NK-92 (cell line): ENCODE data around the gene PSME4.

Experiments
- DNase-seq: peaks from one replicate; lab custom pipeline; 2025; ENCODE audit not compliant: unreplicated experiment; lab: John Stamatoyannopoulos, UW

The PSME4 gene, protein sequence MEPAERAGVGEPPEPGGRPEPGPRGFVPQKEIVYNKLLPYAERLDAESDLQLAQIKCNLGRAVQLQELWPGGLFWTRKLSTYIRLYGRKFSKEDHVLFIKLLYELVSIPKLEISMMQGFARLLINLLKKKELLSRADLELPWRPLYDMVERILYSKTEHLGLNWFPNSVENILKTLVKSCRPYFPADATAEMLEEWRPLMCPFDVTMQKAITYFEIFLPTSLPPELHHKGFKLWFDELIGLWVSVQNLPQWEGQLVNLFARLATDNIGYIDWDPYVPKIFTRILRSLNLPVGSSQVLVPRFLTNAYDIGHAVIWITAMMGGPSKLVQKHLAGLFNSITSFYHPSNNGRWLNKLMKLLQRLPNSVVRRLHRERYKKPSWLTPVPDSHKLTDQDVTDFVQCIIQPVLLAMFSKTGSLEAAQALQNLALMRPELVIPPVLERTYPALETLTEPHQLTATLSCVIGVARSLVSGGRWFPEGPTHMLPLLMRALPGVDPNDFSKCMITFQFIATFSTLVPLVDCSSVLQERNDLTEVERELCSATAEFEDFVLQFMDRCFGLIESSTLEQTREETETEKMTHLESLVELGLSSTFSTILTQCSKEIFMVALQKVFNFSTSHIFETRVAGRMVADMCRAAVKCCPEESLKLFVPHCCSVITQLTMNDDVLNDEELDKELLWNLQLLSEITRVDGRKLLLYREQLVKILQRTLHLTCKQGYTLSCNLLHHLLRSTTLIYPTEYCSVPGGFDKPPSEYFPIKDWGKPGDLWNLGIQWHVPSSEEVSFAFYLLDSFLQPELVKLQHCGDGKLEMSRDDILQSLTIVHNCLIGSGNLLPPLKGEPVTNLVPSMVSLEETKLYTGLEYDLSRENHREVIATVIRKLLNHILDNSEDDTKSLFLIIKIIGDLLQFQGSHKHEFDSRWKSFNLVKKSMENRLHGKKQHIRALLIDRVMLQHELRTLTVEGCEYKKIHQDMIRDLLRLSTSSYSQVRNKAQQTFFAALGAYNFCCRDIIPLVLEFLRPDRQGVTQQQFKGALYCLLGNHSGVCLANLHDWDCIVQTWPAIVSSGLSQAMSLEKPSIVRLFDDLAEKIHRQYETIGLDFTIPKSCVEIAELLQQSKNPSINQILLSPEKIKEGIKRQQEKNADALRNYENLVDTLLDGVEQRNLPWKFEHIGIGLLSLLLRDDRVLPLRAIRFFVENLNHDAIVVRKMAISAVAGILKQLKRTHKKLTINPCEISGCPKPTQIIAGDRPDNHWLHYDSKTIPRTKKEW (N-terminal part only)

DNA sequence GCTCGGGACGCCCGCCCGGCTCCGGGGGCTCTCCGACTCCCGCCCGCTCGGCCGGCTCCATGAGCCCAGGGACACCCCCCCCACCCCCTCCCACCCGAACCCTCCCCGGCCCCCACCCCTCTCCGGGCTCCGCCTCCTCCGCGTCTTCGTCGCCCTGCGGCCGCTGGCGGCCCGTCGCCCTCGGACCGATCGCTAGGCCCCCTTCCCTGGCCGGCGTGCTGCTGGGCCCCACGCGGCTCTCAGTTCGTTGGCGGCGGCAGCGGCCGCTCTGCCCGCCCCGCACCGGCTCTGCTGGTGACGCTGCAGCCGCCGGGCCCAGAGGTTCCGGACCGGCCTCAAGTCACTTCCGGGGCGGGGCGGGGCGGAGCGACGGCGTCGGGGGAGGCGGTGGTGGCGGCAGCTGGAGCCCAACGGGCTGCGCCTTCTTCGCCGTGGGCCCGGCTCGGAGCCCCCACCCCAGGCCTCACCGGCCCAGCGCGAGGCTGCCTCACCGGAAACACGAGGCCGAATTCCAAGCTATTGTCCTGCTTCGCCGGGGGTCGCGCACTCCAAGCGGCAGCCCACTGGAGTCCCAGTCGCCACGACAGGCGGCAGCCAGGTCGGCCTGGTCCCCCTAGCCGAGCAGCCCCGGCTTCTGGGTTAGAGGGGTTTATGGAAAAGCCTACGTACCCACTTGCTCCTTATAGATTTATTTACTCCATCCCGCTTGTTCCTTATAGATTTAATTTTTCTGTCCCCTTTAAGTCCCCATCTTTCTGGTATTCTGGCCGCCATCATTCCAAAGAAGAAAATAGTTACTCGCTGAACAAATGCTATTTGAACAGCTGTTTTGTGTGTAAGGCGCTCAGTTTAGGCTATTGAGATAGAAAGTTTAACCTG lies at the start of gene PSME4:
TSS of gene PSME4 (minus strand) at position 270 of the 879 bp plus-strand sequence. CDS start at position 61, 209 bp downstream.
- peak; percentile 27 for DNase-seq

DNA sequence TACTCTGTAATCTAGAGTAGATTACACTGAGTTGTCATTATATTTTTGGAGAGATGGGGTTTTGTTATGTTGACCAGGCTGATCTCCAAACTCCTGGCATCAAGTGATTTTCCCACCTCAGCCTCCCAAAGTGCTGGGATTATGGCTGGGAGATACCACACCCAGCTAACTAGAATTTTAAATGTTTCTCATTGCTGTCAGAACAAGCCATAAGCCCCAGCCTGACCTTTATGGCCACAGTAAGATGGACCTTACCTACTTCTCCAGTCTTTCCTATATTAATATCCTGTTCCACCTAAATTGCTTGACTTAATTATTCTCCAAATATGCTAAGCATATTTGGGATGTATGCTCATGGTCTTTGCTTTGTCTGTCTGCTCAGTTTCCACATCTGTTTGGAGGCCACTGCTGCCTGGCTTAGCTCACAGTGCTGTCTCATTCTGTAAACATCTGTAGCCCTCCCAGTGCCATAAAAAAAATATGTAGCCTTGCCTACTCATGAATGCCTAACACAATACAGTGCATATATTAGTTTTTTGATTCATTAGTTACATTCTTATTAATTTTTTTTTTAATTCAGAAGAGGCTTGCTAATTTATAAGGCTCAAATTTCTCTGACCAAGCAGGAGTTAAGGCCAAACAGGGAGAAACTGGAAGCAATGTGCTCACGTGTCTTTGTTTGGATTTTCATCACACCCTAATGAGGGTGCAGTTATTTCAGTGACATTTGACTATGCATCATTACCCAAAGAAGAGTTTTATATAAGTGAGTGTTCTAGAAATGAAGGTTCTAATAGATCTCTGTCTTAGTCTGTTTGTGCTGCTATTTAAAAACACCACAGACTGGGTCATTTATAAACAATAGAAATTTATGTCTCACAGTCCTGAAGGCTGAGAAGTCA lies 45.3 kb upstream of the PSME4 start:
- no peak for DNase-seq

DNA sequence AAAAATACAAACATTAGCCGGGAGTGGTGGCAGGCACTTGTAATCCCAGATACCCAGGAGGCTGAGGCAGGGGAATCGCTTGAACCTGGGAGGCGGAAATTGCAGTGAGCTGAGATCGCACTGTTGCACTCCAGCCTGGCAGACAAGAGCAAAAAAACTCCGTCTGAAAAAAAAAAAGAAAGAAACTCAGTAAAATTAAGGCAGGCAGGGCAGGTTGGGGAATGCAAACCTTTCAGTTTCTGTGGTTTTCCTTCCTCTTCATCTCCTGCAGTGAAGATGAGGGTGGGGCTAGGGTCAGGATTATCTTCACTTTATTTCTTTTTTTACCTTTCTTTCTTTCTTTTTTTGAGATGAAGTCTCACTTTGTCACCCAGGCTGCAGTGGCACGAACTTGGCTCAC lies 43.2 kb upstream of the PSME4 start:
- no peak for DNase-seq

DNA sequence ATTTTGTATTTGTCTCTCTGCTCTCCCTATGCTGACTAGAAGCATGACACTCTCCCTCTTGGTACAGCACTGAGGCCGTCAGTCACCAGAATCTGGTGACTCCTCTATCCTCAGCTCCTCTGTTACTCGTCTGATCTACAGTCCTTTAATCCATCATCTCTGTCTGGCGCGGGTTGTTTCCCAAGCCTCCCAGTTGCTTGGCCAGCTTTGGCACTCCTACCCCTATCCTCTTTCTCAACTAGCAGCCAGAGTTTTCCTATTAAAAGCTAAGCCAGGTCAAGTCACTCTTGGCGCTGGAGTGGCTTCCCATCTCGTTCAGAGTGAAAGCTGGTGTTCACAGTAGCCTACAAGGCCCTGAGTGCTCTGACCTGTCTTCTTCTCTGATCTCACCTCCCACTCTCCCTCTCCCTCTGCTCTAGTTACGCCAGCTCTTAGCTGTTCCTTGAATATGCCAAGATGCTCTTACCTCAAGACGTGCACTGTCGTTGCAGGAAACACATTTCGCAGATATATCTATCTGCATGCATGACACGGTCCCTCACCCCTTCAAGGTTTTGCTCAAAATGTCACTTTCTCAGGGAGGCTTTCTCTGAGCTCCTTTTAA lies 41.8 kb upstream of the PSME4 start:
- DNase-seq, result no peak

DNA sequence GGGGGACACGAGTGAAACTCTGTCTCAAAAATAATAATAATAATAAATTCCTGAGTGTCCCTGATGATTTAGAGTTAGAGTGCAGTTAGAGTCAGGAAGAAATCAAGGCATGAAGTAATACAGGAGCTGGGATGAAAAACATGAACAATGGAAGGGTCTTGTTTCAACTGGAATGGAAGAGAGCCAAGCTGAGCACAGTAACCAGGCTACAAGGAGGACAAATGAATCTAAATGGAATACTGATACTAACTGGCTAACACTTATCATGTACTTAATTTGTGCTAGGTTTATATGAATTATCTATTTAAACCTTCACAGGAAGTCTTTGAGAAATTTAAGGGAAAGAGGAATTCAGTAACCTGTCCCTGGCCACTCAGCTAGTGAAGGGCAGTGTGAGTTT lies 38.8 kb upstream of the PSME4 start:
- no peak for DNase-seq

DNA sequence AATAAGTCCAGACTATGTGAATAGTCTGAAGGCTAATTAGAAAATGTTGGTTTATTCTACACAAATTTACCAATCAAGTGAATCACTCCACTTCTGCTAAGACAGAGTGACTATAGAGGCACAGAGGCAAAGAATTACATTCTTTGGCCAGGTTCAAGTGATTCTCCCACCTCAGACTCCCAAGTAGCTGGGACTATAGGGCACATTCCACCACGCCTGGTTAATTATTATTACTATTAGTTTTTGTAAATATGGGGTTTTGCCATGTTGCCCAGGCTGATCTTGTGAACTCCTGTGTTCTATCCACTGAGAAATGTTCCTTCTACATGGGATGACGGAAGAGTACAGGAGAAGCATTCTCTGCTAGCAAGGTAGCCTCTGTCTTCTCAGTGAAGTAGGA lies 37.6 kb upstream of the PSME4 start:
- DNase-seq, result no peak

DNA sequence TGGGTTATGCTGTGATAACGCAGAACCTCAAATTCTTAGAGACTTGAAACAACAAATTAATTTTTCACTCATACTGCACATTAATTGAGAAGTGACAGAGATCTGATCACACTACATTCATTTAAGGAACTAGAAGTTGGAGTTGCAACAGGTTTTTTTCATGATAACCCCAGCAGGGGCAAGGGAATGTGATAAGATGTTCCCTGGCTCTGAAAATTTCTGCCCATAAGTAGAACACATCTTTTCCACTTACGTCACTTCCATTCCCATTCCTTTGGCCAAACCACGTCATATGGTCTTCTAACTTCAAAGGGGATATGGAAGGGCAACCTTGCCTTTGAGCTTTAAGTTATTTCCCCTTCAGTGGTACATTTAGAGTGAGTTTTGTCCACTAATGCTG lies 29.7 kb upstream of the PSME4 start:
- no peak for DNase-seq

DNA sequence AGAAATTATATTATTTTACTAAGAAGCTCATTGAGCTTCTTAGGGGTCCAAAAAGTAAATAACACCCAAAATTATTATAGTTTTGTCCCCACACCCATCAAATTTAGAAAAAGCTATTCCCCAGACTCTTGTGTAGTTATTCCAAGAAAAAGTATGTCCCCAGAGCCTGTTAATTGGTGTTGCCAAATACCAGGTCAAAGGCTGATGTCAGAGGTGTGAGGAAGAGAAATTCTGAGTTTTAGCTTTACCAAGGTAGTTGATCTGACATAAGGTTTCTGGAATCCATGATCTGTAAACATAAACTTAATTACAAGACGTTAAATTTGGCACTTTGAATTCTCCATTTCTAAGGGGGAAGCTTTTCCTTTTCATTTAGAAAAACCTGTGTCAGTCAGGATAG lies 29.3 kb upstream of the PSME4 start:
- no peak for DNase-seq

DNA sequence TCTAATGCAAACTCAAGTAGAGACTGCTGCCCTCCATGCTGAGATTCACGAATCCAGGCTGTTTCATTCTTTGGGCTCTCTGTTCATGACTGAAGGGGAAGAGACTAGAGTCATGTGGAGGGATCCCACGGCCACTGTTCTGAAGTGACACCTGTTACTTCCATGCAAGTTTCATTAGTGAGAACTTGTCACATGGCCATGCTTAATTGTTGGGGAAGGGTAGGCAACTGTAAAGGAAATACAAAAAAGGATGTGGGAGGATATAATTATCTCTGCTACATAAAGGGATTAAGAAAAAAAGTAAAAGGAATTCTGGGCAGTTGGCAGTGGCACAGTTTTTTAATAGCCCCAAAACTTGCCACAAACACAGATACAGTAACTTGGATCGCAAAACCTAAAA lies 28.0 kb upstream of the PSME4 start:
- DNase-seq, result no peak

DNA sequence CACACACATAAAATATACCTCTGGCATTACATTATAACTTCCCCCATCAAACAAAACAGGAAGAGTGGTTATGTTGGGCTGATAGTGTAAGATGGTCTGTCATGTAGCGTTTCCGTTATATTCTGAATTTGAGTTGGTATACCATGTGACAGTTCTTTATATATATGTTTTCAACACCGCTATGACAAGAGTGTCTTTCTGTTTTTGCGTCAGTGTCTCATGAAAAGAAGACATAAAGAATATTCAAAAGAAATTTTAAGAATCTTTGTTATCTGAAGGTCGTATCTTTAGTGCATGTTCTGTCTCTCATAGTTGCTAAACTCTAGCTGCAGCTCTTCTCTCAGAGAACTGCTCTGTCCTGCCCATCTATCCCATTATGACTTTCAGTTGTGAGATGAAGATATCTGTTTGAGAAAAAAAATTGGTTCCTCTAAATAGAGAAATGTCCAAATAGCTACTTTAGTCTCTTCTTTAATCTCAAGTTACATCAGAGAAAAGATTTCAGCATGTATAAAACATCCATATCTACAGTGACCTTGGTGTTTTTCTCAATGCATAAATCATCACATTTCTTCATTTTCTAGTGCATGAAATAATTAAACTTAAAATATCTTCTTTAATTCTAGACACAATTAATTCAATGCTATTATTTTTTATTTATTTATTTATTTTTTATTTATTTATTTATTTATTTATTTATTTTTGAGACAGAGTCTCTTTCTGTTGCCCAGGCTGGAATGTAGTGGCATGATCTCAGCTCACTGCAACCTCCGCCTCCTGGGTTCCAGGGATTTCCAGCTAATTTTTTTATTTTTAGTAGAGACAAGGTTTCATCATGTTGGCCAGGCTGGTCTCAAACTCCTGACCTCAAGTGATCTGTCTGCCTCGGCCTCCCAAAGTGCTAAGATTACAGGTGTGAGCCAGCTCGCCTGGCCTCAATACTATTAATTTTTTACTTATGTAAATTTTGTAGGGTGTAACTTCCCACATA lies 24.3 kb upstream of the PSME4 start:
- no peak for DNase-seq

DNA sequence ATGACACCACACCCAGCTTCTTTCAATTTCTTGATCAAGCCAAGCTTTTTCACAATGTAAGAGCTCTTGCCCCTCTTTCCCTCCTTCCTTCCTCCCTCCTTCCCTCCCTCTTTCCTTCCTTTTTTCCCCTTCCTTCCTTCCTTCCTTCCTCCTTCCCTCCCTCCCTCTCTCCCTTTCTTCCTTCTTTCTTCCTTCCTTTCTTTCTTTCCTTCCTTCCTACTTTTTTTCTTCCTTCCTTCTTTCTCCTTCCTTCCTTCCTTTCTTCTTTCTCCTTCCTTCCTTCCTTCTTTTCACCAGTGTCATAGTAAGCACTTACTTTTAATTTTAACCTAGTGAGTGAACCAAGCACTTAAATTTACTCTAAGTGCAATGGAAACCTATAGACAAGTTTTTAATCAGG lies 21.2 kb upstream of the PSME4 start:
- DNase-seq, result no peak

DNA sequence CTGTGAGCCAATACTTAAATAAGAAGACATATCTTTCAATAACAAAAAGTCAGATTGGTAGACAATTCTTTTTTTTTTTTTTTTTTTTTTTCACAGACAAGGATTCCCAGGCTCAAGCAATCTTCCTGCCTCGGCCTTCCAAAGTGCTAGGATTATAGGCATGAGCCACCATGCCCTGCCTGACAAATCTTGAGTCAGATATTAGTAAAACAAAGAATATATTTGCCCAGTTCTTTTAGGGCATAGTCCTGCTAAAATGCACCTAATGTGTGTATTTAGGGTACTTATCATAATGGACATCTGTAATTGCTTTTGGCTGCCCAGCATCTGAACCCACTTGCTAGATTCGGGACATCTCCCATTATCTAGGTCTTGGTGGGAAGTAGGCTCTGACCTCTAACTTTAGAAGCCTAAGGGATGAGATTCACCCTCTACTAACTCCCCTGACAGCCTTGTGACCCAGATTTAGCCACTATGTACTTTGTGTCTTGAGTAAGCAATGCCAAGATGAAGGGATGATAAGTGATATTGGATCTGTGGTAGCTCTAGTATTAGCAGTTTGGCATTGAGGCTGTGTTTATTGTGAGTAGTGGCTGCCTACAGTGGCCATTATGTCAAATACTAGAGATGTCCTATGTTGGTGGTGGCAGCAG lies 18.5 kb upstream of the PSME4 start:
- no peak for DNase-seq

DNA sequence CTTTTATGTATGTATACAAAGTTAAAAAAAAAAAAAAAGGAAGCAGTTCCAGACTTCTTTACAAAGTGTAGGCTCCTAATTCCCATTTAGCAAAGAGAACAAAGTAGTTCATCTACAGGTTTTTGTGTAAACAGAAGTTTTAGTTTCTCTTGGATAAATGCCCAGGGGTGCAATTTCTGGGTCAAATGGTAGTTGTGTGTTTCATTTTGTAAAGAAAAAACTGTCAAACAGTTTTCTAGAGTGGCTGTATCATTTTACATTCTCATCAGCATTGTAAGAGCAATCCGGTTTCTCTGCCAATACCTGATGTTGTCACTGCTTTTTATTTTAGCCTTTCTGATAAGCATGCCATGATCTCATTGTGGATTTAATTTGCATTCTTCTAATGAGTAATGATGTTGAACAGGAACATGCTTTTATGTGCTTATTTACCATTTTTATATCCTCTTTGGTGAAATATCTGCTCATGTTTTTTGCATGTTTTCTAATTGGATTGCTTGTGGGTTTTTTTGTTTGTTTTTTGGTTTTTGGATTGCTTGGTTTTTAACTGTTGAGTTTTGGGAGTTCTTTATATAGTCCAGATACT lies 16.6 kb upstream of the PSME4 start:
- no peak for DNase-seq

DNA sequence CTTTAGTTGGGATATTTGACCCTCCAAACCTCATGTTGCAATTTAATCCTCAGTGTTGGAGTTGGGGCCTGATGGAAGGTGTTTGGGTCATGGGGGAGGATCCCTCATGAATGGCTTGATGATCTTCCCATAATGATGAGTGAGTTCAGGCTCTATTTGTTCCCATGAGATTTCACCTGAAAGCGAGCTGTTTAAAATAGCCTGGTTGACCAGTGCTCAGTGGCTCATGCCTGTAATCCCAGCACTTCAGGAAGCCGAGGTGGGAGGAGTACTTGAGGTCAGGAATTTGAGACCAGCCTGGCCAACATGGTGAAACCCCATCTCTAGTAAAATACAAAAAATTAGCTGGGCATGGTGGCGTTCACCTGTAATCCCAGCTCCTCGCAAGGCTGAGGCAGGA lies 14.9 kb upstream of the PSME4 start:
- no peak for DNase-seq

DNA sequence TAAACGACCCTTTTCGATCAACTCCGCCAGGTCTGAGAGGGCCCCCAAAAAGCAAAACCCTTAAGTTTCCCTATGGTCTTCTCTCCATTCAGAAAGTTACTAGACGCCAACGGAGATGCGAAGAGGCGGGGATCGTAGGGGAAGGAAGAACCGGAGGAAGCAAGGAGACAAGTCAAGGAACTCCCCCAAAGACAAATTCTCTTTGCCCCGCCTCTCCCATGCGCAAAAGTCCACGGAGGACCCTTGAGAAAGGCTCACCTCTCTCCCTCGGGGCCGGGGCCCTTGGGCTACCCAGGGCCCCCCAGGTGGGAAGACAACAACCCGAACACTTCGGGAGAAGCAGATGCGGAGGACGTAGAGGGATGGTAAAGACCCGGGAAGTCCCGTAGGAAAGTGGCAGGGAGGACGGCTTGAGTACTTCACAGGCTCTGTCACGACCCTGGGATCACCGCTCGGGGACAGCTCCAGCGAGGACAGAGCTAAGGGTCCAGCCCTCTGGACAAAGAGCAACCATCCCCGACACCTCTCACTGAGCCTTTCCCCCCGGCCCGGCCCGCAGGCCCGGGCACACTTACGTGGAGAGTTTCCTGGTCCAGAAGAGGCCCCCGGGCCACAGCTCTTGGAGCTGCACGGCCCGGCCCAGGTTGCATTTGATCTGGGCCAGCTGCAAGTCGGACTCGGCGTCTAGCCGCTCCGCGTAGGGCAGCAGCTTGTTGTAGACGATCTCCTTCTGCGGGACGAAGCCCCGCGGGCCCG lies 647 bp downstream of the PSME4 start:
- no peak for DNase-seq

DNA sequence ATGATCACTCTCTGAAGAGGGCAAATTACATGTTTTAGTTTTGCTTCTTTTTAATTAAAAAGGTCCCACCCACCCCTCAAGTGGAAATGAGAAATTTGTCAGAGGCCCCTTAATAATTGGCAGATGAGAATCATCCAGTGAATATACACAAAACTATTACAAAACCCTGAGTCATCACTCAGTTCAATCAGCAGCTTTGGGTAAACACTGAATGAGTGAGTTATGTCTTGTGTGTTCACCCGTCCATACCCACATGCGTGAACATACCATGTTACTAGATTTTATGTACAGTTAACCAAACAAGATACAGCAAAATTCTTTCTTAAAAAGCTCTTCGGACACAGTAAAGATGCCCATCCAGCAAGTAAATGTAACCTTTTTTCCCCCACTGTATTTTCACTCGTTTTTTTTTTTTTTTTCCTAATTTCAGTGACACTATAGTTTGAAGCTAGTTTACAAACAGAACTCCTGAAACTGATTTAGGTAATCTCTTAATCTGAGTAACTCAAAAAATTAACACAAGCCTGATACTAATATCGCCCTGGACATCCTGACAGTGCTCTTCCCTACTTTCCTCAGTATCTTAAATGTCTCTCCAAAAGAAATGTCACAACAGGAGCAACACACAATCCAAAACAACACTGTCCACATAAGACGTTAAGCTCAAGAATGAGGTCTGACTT lies 1.4 kb downstream of the PSME4 start:
- DNase-seq, result no peak
